ENCODE measurements around the gene SIVA1.

The SIVA1 gene

GRCh38 chr14:104734991-104735779 lies 17.8 kb upstream of the SIVA1 start:
- no peak for DNase-seq

GRCh38 chr14:104735830-104736642 lies 16.9 kb upstream of the SIVA1 start:
- DNase-seq = no peak

- no peak for DNase-seq
Measured at GRCh38 chr14:104738375-104739019, 14.4 kb upstream of the SIVA1 start.

GRCh38 chr14:104739026-104739425 lies 13.9 kb upstream of the SIVA1 start:
- no peak for DNase-seq

GRCh38 chr14:104739546-104740516 lies 13.1 kb upstream of the SIVA1 start:
- DNase-seq = no peak

- no peak for DNase-seq
Measured at GRCh38 chr14:104741108-104741802, 11.7 kb upstream of the SIVA1 start.

GRCh38 chr14:104741803-104742251 lies 11.1 kb upstream of the SIVA1 start:
- no peak for DNase-seq

GRCh38 chr14:104742586-104743455 lies 10.1 kb upstream of the SIVA1 start:
- DNase-seq = no peak

GRCh38 chr14:104743461-104744380 lies 9.2 kb upstream of the SIVA1 start:
- DNase-seq = no peak

GRCh38 chr14:104744484-104744883 lies 8.5 kb upstream of the SIVA1 start:
- no peak for DNase-seq

- no peak for DNase-seq
Measured at GRCh38 chr14:104745431-104745830, 7.5 kb upstream of the SIVA1 start.

GRCh38 chr14:104746071-104746545 lies 6.8 kb upstream of the SIVA1 start:
- peak; percentile 65 for DNase-seq

- DNase-seq = no peak
Measured at GRCh38 chr14:104746934-104747481, 5.9 kb upstream of the SIVA1 start.

GRCh38 chr14:104747876-104748275 lies 5.1 kb upstream of the SIVA1 start:
- no peak for DNase-seq

- no peak for DNase-seq
Measured at GRCh38 chr14:104749111-104749649, 3.8 kb upstream of the SIVA1 start.

GRCh38 chr14:104750056-104750752 lies 2.7 kb upstream of the SIVA1 start:
- DNase-seq = no peak

- DNase-seq = peak; percentile 28
Measured at GRCh38 chr14:104750753-104751057, 2.2 kb upstream of the SIVA1 start.
